Measurements from ENCODE around the gene MVB12B.

GRCh38 chr9:126357074-126357473, 30.4 kb downstream of the MVB12B start:
- TF ChIP-seq ARNT (IDR thresholded peaks at IDR 0.05) (no peak), RAD51 (IDR thresholded peaks at IDR 0.05; ENCODE audit: borderline replicate concordance) (no peak), KLF6 (CRISPR knock-in tag; IDR thresholded peaks at IDR 0.05) (no peak), ZBTB43 (CRISPR knock-in tag; conservative IDR thresholded peaks at IDR 0.05) (no peak), HHEX (CRISPR knock-in tag; IDR thresholded peaks at IDR 0.05) (no peak), FOXA1 (IDR thresholded peaks at IDR 0.05) (no peak), FOXA1 (CRISPR knock-in tag; IDR thresholded peaks at IDR 0.05) (no peak), ZNF407 (CRISPR knock-in tag; IDR thresholded peaks at IDR 0.05; ENCODE audit: not compliant biosample characterization) (no peak), NFIB (CRISPR knock-in tag; IDR thresholded peaks at IDR 0.05; ENCODE audit: borderline replicate concordance) (no peak), SRF (IDR thresholded peaks at IDR 0.05; ENCODE audit: low read depth, low read length) (no peak), PRPF4 (IDR thresholded peaks at IDR 0.05; ENCODE audit: low read depth, low read length, poor library complexity, severe bottlenecking) (no peak), CTCF (CRISPR knock-in tag; IDR thresholded peaks at IDR 0.05) (no peak), ZNF263 (CRISPR knock-in tag; IDR thresholded peaks at IDR 0.05) (no peak), NONO (IDR thresholded peaks at IDR 0.05) (no peak), NONO (CRISPR knock-in tag; conservative IDR thresholded peaks at IDR 0.05) (no peak)
